ENCODE data around the gene CCT6B. TPM values are rescaled to one million over a fixed set of nuclear protein-coding genes. Genes with fewer than 3 reads are reported as not detected.

CCT6B gene
- total RNA-seq, 5 donors from 2014 or later (not counting 1 experiment from before 2014, with no cell fraction given), result 1.3 to 3.2 (median 2.4) TPM

DNA sequence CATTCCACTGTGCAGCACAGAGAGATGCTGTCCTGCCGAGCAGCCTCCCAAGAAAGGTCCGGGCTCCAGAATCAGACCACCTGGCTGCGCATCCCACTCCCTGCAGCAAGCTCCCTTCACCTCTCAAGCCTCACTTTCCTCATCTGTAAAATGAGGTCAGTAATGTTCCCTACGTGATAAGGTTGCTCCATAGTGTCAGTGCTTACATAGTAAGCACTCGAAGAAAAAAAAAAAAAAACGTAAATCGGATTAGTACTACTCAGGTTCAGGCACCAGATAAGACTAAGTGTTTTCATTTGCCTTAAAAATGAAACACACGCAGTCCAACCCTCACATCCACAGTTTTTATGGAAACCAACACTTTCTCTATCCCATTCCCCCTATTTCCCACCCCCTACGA, 76.7 kb downstream of the CCT6B start:
- no peaks in the 10 kb centered on the region for H3K36me3 ChIP-seq (ENCODE audit: control insufficient read depth in 2 of 2, extremely low read depth in 1 of 2, insufficient read depth in 1 of 2, low read length in 1 of 2)
- Mint-ChIP-seq H3K27ac (no peak overlapping the region), H3K36me3 (no peaks in the 10 kb centered on the region), H3K9me3 (peaks cover 0 to 12% (median 6%) of the 10 kb centered on the region in 3 donors), H3K4me3 (no peak overlapping the region), H3K27me3 (peaks cover 22 to 33% of the 10 kb centered on the region in 2 donors), H3K4me1 (peaks cover 5 to 15% (median 8%) of the 10 kb centered on the region in 3 donors)
- ATAC-seq (replicated peaks in 1 of 4) (no peak), DNase-seq (no peak)
- no peaks in the 10 kb centered on the region for H3K9me3 ChIP-seq
- H3K4me3 ChIP-seq (ENCODE audit: control insufficient read depth in 1 of 2, extremely low read depth in 1 of 2, low read length in 1 of 2), result no peak overlapping the region
- ChIA-PET CTCF (no interaction called here), POLR2A (no interaction called here)
- WGBS (ENCODE audit: insufficient coverage), result 88% methylated on average over 4 of the region's 9 CpGs
- H3K27ac ChIP-seq (ENCODE audit: low read length), result no peak overlapping the region
- H3K4me1 ChIP-seq (ENCODE audit: control insufficient read depth in 1 of 2, extremely low read depth in 1 of 2, insufficient read depth in 2 of 2, low read length in 2 of 2), result peaks cover 0 to 3% of the 10 kb centered on the region in 2 experiments
- peaks cover 0 to 44% of the 10 kb centered on the region in 2 experiments for H3K27me3 ChIP-seq (replicated peaks in 1 of 2; ENCODE audit: control insufficient read depth in 2 of 2, extremely low read depth in 1 of 2, insufficient read depth in 2 of 2, low read length in 1 of 2)

- no peaks in the 10 kb centered on the region for H3K36me3 ChIP-seq (ENCODE audit: control insufficient read depth in 2 of 2, extremely low read depth in 1 of 2, insufficient read depth in 1 of 2, low read length in 1 of 2)
- POLR2A ChIA-PET, result interaction anchor here in 1 of 2 donors (0.6 kb wide), 1 partner anchor 13 kb away, joined by 6 read pairs; no protein-coding TSS in a partner anchor
- H3K27me3 Mint-ChIP-seq, result peaks cover 23 to 32% of the 10 kb centered on the region in 2 donors
- H3K9me3 ChIP-seq, result no peaks in the 10 kb centered on the region
- whole genome bisulfite sequencing (ENCODE audit: insufficient coverage), result 55% methylated on average over 6 of the region's 12 CpGs
- H3K4me3 Mint-ChIP-seq, result no peak overlapping the region
- H3K27me3 ChIP-seq (replicated peaks in 1 of 2; ENCODE audit: control insufficient read depth in 2 of 2, extremely low read depth in 1 of 2, insufficient read depth in 2 of 2, low read length in 1 of 2), result peaks cover 0 to 42% of the 10 kb centered on the region in 2 experiments
- no peaks in the 10 kb centered on the region for H3K36me3 Mint-ChIP-seq
- peaks cover 0 to 3% of the 10 kb centered on the region in 2 experiments for H3K4me1 ChIP-seq (ENCODE audit: control insufficient read depth in 1 of 2, extremely low read depth in 1 of 2, insufficient read depth in 2 of 2, low read length in 2 of 2)
- no peak overlapping the region for H3K27ac Mint-ChIP-seq
- no peak overlapping the region for H3K4me3 ChIP-seq (ENCODE audit: control insufficient read depth in 1 of 2, extremely low read depth in 1 of 2, low read length in 1 of 2)
- ATAC-seq (replicated peaks in 1 of 4) (no peak), DNase-seq (no peak)
- peaks cover 5 to 15% (median 8%) of the 10 kb centered on the region in 3 donors for H3K4me1 Mint-ChIP-seq
- H3K27ac ChIP-seq (ENCODE audit: low read length), result no peak overlapping the region
- H3K9me3 Mint-ChIP-seq, result peaks cover 0 to 12% (median 6%) of the 10 kb centered on the region in 3 donors
- CTCF ChIA-PET, result no interaction called here
These were observed 77.9 kb downstream of the CCT6B start for GRCh38 chr17:34883106-34884000.

- H3K9me3 ChIP-seq, result no peaks in the 10 kb centered on the region
- Mint-ChIP-seq H3K4me3 (no peak overlapping the region), H3K9me3 (peaks cover 0 to 12% (median 6%) of the 10 kb centered on the region in 3 donors), H3K4me1 (no peaks in the 10 kb centered on the region), H3K27me3 (peaks cover 17 to 28% of the 10 kb centered on the region in 2 donors), H3K27ac (no peak overlapping the region), H3K36me3 (no peaks in the 10 kb centered on the region)
- no peaks in the 10 kb centered on the region for H3K36me3 ChIP-seq (ENCODE audit: control insufficient read depth in 2 of 2, extremely low read depth in 1 of 2, insufficient read depth in 1 of 2, low read length in 1 of 2)
- ChIA-PET POLR2A (no interaction called here), CTCF (no interaction called here)
- no CpG with 5 or more reads among the region's 3 CpGs for WGBS (ENCODE audit: insufficient coverage)
- no peak for ATAC-seq (replicated peaks in 1 of 4)
- H3K4me3 ChIP-seq (ENCODE audit: control insufficient read depth in 1 of 2, extremely low read depth in 1 of 2, low read length in 1 of 2), result no peak overlapping the region
- DNase-seq, result no peak
- no peak overlapping the region for H3K27ac ChIP-seq (ENCODE audit: low read length)
- H3K4me1 ChIP-seq (ENCODE audit: control insufficient read depth in 1 of 2, extremely low read depth in 1 of 2, insufficient read depth in 2 of 2, low read length in 2 of 2), result peaks cover 0 to 3% of the 10 kb centered on the region in 2 experiments
- H3K27me3 ChIP-seq (replicated peaks in 1 of 2; ENCODE audit: control insufficient read depth in 2 of 2, extremely low read depth in 1 of 2, insufficient read depth in 2 of 2, low read length in 1 of 2), result peaks cover 0 to 33% of the 10 kb centered on the region in 2 experiments
These were observed 82.1 kb downstream of the CCT6B start for GRCh38 chr17:34879146-34879545.

Other genes starting within 250 kb of the CCT6B start
- 10 to 100 TPM; 35.4 to 42.3 (median 38.0) TPM for gene ZNF830, start 80 bp upstream of the CCT6B start, total RNA-seq
- 10 to 100 TPM; 42.7 to 52.7 (median 49.8) TPM for gene LIG3, start 19.1 kb upstream of the CCT6B start, total RNA-seq
- gene RFFL, start 102.2 kb upstream of the CCT6B start, total RNA-seq, result 10 to 100 TPM; 51.3 to 80.2 (median 74.1) TPM
- 10 to 100 TPM; 14.6 to 29.9 (median 19.0) TPM for gene RAD51D, start 158.4 kb upstream of the CCT6B start, total RNA-seq
- gene FNDC8, start 160.2 kb upstream of the CCT6B start, total RNA-seq, result not detected
- 10 to 100 TPM; 12.3 to 29.1 (median 17.8) TPM for gene NLE1, start 180.8 kb upstream of the CCT6B start, total RNA-seq
- under 1 TPM; 0.13 to 0.50 (median 0.26) TPM for gene UNC45B, start 186.4 kb upstream of the CCT6B start, total RNA-seq
- gene SLC35G3, start 232.9 kb upstream of the CCT6B start, total RNA-seq, result not detected